Stromal cell of bone marrow (primary cell): ENCODE results near the gene RAPGEF4.

Source experiments
- DNase-seq: peaks from one replicate; pipeline ENCODE4 v3.0.0-alpha.2; 2012; ENCODE audit warnings: low read depth

RAPGEF4 gene

DNA sequence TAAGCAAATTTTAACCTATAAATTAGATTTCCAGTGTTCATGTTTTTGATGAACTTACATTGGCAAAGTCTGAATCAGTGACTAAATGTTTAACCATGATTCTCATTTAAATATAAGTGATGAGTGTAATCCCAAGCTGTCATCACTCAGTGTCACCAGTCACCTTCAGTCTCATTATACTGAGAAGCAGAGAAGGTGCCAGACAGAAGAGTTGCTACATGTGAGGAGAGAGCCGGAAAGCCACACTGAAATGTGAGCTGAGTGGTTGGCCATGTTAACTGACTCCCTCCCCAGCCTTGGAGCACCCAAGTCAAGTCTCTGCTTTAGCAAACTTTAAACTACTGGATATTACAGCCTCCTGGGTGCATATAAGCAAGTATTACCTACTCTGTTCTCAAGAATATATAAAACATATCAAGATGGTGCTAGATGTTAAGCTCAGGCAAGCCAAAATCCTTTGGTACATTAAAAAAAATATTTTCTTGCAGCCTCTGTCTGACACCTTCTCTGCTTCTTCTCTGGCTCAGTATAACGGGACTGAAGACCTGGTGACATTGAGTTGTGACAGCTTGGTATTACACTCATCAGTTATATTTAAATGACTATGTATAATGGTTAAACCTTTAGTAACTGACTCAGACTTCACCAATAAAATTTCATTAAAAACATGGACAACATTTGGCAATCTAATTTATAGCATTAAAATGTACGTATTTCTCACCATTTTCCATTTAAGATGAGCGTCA is 264.2 kb downstream of the RAPGEF4 start:
- DNase-seq = no peak

DNA sequence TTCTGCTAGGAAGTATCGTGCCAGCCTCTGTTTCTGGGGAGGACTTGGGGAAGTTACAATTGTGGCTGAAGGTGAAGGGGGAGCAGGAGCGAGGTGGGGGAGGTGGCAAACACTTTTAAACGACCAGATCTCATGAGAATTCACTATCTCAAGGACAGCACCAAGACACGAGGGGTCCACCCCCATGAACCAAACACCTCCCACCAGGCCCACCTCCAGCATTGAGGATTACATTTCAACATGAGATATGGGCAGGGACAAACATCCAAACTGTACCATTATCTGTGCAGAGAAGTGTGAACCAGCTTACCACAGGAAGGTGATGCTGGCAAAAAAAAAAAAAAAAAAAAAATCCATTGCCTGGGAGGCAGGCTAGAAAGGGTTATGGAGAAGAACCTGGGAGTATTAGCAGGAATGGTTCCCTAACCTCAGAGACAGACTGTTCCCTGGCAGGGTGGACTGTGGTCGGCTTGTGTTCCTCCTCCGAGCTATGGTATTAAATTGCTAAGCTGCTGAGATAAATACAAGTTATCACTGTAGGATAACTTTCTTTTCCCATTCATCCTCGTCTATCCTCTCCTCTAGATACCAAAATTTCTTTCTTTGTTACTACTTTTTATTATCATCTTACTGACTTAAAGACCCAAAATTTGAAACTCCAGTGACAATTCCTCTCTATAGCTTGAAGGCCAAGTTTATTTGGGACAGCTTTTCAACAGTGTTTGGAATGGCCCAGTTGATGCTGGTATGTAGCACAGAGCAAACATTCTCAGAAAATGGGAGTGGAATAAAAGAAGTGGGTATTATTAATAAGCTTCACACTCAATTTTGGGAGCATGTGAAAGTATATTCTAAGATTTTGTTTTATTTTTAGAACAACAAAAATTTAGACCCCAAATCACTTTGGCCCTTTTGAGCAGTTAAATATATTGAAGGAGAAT is 266.3 kb downstream of the RAPGEF4 start:
- DNase-seq = no peak

DNA sequence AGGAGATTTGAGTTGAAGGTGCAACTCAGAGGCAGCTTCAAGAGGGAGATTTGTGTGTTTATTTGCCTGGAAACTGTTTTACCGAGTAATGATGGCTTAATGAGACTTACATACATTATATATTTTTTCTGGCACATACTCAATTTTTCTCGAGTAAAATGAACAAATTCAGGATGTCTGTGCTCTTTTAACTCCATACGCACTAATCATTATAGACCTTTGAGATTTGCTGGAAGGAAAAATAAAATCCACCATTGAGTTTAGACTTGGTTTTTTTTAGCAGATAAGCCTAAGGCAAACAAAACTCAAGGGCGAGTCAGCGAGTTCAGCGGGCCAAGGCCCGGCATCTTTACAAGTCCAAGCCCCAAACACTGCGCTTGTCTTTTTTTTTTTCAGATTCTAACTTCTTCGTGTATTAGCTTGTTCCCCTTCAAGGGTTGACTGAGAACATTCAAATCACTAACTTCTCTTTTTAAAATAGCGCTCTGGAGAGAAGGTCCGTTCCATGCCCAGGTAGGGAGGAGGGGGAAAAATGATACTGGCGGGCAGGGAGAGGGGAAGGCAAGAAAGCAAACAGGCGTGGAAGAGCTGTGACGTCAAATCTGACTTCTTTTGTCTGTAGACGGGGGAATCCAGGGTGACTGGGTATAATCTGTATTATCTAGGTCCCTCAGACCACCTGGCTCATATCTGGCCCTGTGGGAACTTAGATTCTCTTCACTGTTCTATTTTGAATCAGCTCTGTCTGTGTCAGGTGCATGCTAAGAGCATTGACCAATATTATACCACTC is 267.3 kb downstream of the RAPGEF4 start:
- no peak for DNase-seq

DNA sequence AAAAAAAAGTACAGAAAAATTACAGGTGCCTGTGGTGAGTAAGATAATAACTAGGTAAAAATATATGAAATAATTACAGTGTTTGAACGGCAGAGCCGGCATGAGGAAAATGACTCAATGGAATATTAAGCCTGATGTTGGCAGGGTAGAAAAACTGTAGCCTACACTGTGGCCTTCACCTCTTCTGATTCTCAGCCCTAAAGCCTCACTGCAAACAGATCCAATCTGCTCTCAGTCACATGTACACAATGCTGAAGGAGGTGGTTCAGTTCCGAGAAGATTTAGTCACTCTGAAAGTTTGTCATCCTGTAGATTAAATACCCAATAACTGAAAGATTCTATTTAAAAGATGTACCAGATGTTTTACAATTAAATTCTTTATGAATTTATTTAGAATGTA is 273.1 kb downstream of the RAPGEF4 start:
- no peak for DNase-seq

DNA sequence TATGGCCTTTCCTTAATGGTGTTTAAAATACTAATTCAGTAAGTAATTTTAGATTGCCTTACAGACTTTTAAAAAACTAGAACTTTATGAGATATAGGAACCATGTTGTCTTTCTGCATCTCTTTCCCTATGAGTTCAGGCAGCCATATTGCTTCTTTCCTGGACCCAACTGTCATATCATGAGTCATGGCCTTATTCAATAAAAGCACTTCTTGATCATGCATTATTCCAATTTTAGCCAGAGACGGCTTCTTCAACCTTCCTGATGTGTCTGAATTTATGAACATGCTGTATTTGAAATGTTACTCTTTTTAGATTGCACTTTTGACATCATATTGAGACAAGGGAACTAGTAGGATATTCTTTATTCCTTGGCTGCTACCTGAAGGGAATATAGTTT is 274.6 kb downstream of the RAPGEF4 start:
- DNase-seq = no peak

DNA sequence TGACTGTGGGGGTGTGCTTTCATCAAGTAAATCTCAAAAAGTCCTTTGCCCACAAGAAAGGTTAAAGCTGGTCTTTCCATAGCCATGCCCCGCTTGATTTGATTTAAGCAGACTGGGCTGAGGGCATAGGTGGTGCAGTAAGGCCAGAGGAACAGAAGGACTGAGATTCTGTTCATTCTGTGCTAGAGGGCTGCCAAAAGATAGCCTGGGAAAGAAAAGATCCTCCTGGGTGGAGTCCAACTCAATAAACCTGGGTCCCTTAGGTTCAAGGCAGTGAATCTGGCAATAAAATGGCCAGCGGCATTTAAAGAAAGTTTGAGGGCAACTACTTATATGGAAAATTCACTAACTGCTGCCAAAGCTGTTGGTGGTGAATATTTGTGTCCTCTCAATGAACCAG is 280.8 kb downstream of the RAPGEF4 start:
- no peak for DNase-seq

DNA sequence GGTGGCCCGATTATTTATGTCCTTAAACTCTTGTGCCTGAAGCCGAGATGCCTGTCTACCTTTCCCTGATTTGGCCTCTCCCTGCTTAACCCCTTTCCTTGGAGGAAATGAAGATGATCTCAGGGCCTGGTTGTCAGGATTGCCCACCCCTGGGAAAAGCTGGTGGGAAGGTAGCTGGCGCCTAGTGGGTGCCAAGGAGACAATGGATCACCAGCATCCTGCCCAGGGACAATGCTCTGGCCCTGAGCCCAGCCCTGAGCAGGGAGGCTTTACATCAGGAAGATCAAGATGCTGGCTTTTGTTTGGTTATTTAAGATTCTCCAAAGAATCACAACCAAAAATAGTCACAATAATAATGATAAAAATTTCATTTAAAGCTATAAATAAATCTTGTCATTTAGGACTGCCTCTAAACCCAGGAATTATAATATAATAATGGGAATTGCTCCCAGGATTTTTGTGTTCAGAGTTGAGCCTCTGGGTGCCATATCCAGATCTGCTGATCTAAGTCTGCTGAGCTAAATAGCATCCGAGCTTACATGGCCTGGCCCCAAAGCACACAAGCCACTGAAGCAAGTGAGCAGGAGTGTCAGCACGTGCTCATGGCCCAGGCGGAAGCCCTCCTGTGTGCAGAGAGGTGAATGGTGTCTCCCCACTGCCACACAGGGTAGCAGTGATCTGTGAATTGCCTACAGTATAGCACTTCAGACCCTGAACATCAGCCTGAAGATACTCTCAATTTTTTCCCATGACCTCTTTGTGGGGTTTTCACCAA is 282.2 kb downstream of the RAPGEF4 start:
- DNase-seq = no peak

DNA sequence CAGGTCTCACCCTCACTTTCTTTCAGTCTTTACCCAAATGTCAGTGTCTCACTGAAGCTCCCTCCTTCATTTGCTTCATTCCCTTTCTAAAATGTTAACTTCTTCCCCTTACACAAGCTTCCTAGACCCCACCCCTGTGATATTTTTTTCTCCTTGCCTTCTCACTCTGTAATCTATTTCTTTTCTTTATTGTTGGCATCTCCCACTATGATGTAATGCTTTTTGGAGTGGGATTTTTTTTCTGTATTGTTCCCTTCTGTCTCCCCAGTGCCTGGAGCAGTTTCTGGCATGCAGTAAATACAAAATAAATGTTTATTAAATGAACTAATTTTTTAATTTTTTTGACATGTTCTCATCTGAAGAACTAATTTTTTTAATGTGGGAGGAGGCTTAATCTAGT is 284.1 kb downstream of the RAPGEF4 start:
- no peak for DNase-seq

DNA sequence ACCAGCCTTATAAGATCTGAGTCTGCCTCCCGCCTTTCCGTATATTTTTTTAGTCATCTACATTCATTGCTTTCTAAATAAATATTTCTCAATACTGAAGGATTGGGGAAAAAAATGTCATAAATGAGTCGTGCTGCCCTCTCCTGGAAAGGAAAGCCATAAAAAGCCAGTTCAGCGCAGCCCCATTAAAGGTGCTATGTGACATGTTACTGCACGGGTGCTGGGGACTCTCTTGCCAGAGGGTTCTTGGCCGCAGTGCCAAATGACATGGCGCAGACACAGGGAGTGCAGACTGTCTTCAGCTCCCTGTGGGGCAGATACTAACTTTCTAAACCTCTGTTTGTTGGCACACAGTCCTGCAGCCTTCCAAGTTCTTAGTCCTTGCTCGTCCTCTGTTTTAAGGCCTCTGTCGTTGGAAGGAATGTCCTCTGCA is 286.3 kb downstream of the RAPGEF4 start:
- DNase-seq = peak; percentile 33

DNA sequence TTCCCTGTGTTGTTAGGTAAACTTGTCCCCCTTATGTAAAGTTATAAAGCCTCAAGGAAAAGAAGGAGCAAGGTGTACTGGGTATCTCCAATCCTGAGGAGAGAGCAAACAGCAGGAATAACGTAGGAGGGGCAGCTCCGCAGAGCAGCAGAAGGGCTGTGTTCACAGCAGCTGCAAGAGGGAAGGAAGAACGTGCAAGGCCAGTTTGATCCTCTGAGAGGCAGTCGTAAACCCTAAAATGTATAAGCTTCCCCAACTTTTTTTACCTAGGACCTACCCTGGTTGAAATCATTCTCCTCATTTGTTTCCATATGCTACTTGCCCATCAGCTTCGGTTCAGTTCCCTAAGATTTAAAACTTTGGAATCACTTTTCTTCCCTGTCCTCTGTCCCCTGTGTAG is 288.1 kb downstream of the RAPGEF4 start:
- no peak for DNase-seq

DNA sequence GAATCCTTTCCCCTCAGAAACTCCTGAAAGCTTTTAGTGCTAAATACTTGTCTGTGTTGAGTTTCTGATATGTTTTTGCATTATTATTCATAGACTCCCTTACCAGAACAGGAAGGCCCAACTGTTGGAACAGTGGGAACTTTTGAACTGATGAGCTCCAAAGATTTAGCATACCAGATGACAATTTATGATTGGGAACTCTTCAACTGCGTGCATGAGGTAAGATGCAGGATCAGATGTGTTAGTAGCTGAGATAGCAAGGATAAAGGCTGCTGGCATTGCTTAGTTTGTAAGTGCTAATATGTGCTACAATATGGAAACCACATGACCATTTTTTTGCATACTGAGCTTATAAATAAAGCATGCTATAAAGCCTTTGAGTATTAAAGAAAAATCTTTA is 290.8 kb downstream of the RAPGEF4 start:
- DNase-seq = no peak

DNA sequence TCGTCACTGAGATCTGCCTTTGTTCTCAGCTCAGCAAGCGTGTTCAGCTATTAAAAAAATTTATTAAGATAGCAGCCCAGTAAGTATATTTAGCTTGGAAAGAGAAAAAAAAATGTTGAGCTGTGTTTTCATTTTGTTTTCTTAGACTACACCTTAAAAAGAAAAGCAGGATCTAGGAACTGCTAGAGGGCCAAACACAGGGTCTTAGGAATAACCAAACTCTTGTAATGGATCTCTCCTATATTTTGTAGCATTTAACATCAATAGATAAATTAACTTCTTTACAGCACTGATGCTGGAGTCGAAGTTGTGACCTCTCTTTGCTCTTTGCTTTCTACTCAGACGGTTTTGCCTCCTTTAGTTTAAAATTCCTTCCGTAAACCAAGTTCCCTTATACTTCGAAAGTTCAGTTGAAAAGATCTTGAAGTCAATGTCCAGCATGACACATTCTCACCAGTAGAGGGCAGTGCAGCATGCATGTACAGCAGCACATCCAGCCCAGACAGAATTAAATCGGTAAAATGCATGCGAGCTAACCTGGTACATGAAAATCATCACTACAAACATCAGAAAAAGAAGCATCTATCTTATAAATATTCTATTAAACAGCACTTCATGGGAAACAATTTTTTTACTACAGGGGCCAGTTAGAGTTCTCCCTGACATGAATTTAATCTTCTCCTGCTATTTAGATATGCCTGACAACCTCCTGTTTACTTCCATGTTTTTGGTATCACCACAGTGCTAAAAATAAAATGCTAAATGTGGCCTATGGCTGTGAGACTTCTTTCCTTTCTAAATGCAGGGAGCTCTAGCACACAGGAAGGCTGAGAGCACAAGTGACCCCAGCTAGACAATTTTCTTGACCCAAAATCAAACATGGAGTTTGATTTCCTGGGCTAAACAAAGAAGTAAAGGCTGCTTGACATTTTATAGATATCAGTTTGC is 291.8 kb downstream of the RAPGEF4 start:
- DNase-seq = peak; percentile 77

DNA sequence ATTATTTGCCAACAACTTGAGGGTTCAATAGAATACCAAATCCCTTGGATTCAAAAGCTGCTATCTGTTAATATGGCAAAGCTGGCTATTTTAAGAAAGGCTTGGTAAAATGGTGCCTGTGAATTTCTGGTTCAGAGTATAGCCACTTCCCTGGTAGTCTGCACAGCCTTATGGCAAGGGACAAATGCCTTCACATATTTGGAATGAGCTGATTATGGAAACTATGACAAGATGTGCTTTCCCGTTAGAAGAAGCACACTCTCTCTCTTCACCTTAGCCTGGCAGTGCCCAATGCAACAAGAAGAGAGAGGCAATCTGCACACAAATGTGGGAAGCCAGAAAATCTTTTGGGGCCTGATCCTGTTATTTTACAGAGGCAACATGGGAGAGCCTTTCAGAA is 292.5 kb downstream of the RAPGEF4 start:
- no peak for DNase-seq

DNA sequence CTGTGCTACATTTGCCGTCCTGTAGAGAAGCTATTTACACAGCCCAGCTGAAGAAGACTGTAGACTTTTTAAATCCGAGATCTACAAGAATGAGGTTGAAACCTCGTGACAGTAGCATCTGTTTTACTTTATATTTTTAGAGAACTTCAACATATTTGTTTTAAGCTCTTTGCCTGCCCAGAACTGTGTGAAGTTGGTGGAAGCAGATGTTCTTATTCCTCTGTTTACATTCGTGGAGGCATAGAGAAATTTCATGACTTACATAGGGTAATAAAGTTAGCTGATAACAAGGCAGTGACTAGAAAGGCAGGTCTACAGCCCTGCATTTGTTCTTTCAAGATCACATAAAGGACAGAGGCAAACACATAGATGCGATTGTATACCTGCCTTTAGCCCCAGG is 293.0 kb downstream of the RAPGEF4 start:
- no peak for DNase-seq

DNA sequence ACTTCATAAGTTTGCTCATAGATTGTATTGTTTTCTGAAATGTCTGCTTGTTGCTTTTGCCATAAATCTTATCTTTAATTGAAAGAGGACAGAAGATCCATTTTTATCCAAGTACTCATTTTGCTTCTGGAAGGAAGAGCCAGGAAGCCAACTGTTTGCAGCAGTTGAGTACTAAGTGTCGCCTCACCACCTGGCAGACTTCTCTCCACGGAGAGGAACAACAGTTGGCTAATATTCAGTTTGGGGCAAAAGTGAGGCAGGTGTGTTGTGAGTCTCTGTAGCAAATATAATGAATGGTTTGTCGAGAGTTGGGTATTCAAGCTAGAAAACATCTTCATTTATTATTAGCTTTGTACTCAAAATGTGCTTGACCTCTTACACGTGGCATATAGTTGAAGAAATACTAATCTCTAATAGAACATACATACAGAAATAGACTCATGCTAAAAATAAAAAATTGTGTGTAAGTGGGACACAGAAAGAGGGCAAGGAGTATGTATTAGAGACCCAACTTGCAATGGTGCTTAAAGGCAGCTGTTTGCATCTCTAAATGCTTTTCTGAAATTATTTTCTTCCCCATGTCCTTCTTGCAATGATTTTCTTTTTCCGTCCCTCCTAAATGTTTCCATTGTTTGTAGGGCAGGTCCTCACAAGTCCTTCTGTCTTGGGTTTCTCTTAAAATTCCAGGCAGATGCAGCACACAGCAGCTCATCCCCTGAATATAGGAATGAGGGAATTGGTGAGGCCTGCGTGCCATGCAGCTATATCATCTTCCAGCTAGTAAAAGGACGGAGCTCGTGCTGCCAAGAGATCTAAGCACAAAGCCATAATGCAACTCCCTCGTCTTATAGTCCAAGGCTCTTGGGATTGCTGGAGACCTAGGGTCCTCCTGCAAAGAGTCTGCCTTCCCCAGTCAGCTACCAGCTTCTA is 295.2 kb downstream of the RAPGEF4 start:
- DNase-seq = no peak

DNA sequence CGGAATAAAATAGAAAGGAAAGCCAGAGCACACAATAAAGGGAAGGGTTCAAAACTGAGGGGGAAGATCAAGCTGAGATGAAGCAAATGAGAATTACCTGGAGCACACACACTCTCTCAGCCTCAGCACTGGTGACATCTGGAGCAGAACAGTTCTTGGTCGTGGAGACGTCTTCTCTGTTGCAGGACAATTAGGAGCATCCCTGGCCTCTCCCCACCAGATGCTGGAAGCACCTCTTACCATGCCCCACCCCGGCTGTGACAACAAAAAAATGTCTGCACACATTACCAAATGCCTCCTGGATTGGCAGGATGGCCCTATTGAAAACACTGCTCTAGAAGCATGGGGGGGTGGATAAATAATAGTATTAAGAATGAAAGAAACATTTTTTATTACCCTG is 296.4 kb downstream of the RAPGEF4 start:
- DNase-seq = no peak

DNA sequence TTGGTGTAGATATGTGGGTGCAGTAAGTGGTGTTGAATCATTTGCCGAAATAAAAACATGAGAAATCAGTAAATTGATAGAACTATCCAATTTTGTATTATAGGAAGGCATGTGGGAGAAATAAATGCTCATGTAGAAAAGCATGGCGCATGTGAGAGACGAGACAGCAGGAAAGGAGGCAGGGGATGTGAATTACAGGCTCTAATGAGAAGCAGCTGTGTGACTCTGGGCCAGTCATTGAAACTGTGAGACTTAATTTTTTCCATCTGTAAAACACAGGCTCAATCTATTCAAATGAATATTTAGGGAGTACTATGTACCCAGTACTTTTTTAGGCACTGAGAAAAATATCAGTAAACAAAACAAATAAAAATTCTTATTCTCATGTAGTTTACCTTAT is 297.4 kb downstream of the RAPGEF4 start:
- DNase-seq = peak; percentile 10

DNA sequence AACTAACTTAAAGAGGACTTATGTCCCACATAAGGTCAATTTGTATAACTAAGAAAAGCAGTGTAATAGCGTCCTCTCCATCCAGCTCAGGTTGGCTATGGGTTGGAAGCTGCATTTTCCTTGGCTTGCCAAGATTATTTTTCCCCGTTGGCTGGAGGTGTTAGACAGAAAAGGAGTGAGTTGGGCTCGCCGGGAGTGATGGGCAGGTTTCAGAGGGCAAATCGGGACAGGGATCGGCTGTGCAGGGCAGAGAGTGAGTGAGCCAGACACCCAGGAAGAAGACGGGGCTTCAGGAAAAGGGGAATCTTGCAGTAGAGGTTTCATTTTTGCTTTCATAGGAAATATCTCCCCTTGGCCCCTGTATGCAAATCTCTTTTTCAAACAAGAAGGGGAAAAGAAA is 298.5 kb downstream of the RAPGEF4 start:
- DNase-seq = no peak
